GM12874 (cell line): ENCODE results near the gene HSF2BP.

Experiments
- CTCF ChIP-seq: IDR thresholded peaks from 2 replicates; pipeline ENCODE4 v1.5.1; 2011; ENCODE audit warnings: low read depth, mild to moderate bottlenecking, control low read depth, low read length, moderate library complexity; ENCODE audit not compliant: insufficient read depth

Gene HSF2BP

GRCh38 chr21:43681650-43682049 lies 22.4 kb upstream of the HSF2BP start:
- TF ChIP-seq CTCF, result no peak

GRCh38 chr21:43679951-43680350 lies 20.7 kb upstream of the HSF2BP start:
- TF ChIP-seq CTCF, result no peak

DNA sequence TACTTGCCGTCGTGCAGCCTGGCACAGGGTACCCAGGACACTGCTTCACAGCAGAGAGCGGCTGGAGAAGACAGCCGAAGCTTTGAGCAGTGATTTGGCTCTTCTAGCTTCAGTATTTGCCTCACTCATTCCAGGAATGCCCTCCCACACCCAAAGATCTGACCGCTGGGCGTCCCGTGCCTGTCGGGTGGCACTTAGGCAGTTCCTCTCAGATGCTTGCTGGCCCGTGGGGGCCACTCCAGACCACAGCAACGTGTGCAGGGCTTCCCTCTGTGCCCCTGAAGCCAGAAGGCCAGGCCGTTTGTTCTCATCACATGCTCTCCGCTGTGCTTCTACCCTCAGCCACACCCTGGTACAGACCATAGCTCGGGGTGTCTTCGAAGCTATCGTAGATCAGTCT lies 17.1 kb upstream of the HSF2BP start:
- TF ChIP-seq CTCF, result no peak

GRCh38 chr21:43675871-43676270 lies 16.6 kb upstream of the HSF2BP start:
- TF ChIP-seq CTCF, result no peak

DNA sequence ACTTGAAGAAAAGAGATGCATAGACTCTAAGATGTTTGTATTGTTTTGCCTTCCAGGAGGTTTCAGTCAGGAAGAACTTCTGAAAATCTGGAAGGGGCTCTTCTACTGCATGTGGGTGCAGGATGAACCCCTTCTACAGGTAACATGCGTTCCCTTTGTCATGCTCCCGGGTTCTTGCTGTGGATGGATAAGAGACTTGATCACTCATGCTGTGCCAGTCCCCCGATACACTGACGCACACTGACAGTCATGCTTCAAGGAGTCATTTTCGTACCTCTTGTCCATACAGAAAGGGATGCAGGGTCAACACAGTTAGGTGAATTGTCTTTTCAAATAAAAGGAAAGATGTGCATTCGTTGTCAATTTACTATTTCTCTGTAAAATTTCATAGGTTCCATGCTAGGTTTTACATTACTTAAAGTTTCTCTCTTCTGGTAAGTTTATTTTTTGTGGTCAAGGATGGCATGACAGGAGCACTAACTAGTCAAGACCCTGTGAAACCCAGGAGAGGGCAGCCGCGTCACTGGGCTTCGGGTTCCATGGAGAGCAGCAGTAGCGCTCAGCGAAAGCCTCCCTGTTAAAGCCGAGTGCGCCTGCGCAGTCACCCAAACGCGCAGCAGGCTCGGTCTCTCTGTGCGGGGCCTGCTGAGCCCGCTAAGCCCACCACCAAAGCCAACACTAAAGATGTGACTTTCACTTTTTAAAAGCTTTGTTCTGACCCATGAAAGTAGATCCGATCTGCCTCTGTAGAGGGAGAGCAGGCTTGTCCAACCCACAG lies 10.7 kb upstream of the HSF2BP start:
- no peak for TF ChIP-seq CTCF

DNA sequence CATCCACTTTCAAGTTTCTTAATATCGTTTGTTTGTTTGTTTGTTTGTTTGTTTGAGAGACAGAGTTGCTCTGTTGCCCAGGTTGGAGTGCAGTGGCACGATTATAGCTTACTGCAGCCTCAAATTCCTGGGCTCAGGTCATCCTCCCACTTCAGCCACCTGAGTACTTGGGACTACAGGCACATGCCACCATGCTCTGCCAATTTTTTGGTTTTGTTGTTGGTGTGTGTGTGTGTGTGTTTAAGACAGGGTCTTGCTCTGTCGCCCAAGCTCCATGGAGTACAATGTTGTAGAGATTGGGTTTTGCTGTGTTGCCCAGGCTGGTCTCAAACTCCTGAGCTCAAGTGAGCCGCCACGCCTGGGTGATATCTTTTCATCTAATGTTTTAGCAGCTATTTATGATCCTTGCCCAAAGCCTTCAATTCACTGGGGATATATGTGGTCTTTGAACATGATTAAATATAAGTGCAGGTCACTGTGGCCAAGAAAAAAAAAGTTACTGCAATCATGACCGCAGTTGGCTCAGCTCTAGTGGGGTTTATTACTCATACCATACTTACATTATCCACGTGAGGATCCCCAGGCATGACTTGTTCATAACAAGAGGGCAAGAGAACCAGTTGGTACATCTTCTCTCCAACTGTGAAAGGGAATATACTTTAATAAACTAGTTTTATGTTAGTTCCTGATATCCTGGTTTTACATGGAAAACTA lies 8.1 kb upstream of the HSF2BP start:
- no peak for TF ChIP-seq CTCF

DNA sequence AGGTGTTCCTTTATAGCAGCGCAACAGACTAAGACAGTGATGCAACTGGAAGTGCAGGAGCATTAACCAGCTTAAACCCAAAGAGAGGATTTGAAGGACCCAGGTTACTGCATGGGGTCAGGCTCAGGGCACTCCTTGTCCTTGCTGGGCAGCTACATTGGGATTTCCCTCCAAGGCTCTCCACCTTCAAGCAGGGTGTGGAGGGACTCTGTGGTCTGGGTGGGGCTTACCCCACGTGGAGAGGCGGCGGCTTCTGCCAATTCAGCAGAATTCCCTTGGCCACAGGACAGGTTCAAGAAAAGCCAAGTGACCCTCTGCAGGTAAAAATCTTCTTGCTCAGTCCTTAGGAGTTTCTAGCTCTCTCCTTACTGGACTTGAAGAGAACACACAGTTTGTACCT lies 6.6 kb upstream of the HSF2BP start:
- no peak for TF ChIP-seq CTCF
